CD14-positive monocyte (primary cell): ENCODE data around the gene DOK4. TPM values are rescaled to one million over a fixed set of nuclear protein-coding genes. Genes with fewer than 3 reads are reported as not detected.
"Not testable (repeated sequence)": the region's sequence is repeated elsewhere in the genome, so short reads cannot be mapped to it uniquely, and the experiment has no call there.

Experiments used
- DNase-seq, 3 donors: peaks; one replicate each; pipeline ENCODE4 v3.0.0-alpha.2; 2011 to 2022
- H2AFZ ChIP-seq: 2 replicates; pipeline ENCODE4 v1.6.0; 2012; ENCODE audit warnings: mild to moderate bottlenecking, low read depth, low read length, inconsistent platforms; ENCODE audit not compliant: insufficient read depth, poor library complexity, severe bottlenecking
- H3K27ac ChIP-seq, 2 donors: 1 replicate in 1 of 2; 2 replicates in 1 of 2; pipeline ENCODE4 v1.5.1; 2012 to 2013; ENCODE audit warnings: low read length in 2 of 2, control low read depth in 1 of 2, inconsistent platforms in 1 of 2, low read depth in 1 of 2, mild to moderate bottlenecking in 1 of 2
- H3K27me3 ChIP-seq, 2 donors: one replicate each; pipeline versions ENCODE4 v1.6.0 to v1.6.1; 2011 to 2013; ENCODE audit warnings: low read length in 2 of 2; ENCODE audit not compliant: control insufficient read depth in 2 of 2, insufficient read depth in 2 of 2
- H3K36me3 ChIP-seq, 2 donors: replicated peaks in 1 of 2; 1 replicate in 1 of 2; 2 replicates in 1 of 2; pipeline versions ENCODE4 v1.5.1 to v1.6.1; 2012 to 2013; ENCODE audit warnings: low read length in 2 of 2, control low read depth in 1 of 2, inconsistent platforms in 1 of 2, mild to moderate bottlenecking in 1 of 2; ENCODE audit not compliant: insufficient read depth in 2 of 2, control insufficient read depth in 1 of 2
- H3K4me1 ChIP-seq, 2 donors: 1 replicate in 1 of 2; 2 replicates in 1 of 2; pipeline versions ENCODE4 v1.5.1 to v1.6.1; 2012 to 2013; ENCODE audit warnings: low read length in 2 of 2, control low read depth in 1 of 2, inconsistent platforms in 1 of 2, mild to moderate bottlenecking in 1 of 2, moderate library complexity in 1 of 2; ENCODE audit not compliant: insufficient read depth in 2 of 2, control insufficient read depth in 1 of 2
- H3K4me2 ChIP-seq: replicated peaks from 2 replicates; pipeline ENCODE3; 2012; ENCODE audit warnings: low read length, moderate library complexity, mild to moderate bottlenecking; ENCODE audit not compliant: poor library complexity, severe bottlenecking; ENCODE audit errors: extremely low read depth
- H3K4me3 ChIP-seq, 3 experiments: fragments of 200-600 bp in 1 of 3; sonication (generic) in 1 of 3; replicated peaks in 1 of 3; 1 replicate in 2 of 3; 2 replicates in 1 of 3; pipeline ENCODE4 v1.5.1; 2011 to 2013; ENCODE audit warnings: low read length in 3 of 3, mild to moderate bottlenecking in 3 of 3, control low read depth in 2 of 3, low read depth in 2 of 3, inconsistent platforms in 1 of 3, moderate library complexity in 1 of 3
- H3K79me2 ChIP-seq: 2 replicates; pipeline ENCODE4 v1.6.0; 2012; ENCODE audit warnings: mild to moderate bottlenecking, control low read depth, inconsistent platforms, low read length, moderate library complexity; ENCODE audit not compliant: insufficient read depth
- H3K9ac ChIP-seq: 2 replicates; pipeline ENCODE4 v1.6.0; 2017; ENCODE audit warnings: low read length, mild to moderate bottlenecking; ENCODE audit not compliant: insufficient read depth, poor library complexity, severe bottlenecking
- H3K9me3 ChIP-seq, 2 donors: replicated peaks in 1 of 2; 1 replicate in 1 of 2; 2 replicates in 1 of 2; pipeline versions ENCODE4 v1.5.1 to v1.6.1; 2012 to 2013; ENCODE audit warnings: low read length in 2 of 2, control low read depth in 1 of 2; ENCODE audit not compliant: control insufficient read depth in 1 of 2, insufficient read depth in 1 of 2
- H4K20me1 ChIP-seq: 2 replicates; pipeline ENCODE4 v1.6.0; 2012; ENCODE audit warnings: mild to moderate bottlenecking, low read length, control low read depth, moderate library complexity; ENCODE audit not compliant: insufficient read depth
- H3K27ac Mint-ChIP-seq, 7 donors: one replicate each; pipeline ENCODE4 v1.8.0; 2020; ENCODE audit warnings: mild to moderate bottlenecking in 7 of 7, mixed read lengths in 7 of 7, moderate library complexity in 6 of 7, inconsistent platforms in 2 of 7
- H3K27me3 Mint-ChIP-seq, 3 donors: one replicate each; pipeline ENCODE4 v1.8.0; 2021 to 2022; ENCODE audit warnings: low read depth in 3 of 3, mild to moderate bottlenecking in 3 of 3, mixed read lengths in 3 of 3, moderate library complexity in 3 of 3, inconsistent platforms in 1 of 3
- H3K36me3 Mint-ChIP-seq, 2 donors: one replicate each; pipeline ENCODE4 v1.8.0; 2020; ENCODE audit warnings: mixed read lengths in 2 of 2, inconsistent platforms in 1 of 2, mild to moderate bottlenecking in 1 of 2
- H3K4me1 Mint-ChIP-seq: one replicate; pipeline ENCODE4 v1.8.0; 2020; ENCODE audit warnings: mild to moderate bottlenecking, mixed read lengths
- H3K4me3 Mint-ChIP-seq, 2 donors: one replicate each; pipeline ENCODE4 v1.8.0; 2020; ENCODE audit warnings: mild to moderate bottlenecking in 2 of 2, mixed read lengths in 2 of 2, moderate library complexity in 1 of 2
- H3K9me3 Mint-ChIP-seq, 7 donors: one replicate each; pipeline ENCODE4 v1.8.0; 2020 to 2022; ENCODE audit warnings: mixed read lengths in 7 of 7, mild to moderate bottlenecking in 6 of 7, moderate library complexity in 6 of 7, inconsistent platforms in 2 of 7
- WGBS: methylation state at CpG from one replicate; pipeline ENCODE4 v1.1.5; 2013; ENCODE audit warnings: missing lambda C conversion rate; ENCODE audit not compliant: insufficient coverage; 5-methylcytosine and 5-hydroxymethylcytosine counted together
- intact Hi-C, 2 donors: fragments of 100-400 bp; cut with micrococcal nuclease; formaldehyde crosslinking; loops; one replicate each; pipeline versions ENCODE4 v1.15.0 to v1.15.1; 2023
- polyA plus RNA-seq, 3 donors: library from polyadenylated mRNA; depleted of rRNA in 1 of 3; unstranded in 2 of 3; stranded (reverse) in 1 of 3; fragments of 300-500 nt in 2 of 3; fragments of >200 nt in 1 of 3; fragmentation: Illumina TruSeq in 2 of 3; gene quantifications; 1 replicate in 2 of 3; 2 replicates in 1 of 3; pipeline ENCODE4 v1.2.3, GENCODE V29; 2012 to 2021
- TF ChIP-seq, protein P1 (sequence below): fragments of 200-600 bp; IDR thresholded peaks from one replicate; pipeline ENCODE4 v1.8.0; 2022; ENCODE audit warnings: antibody characterized with exemption, mild to moderate bottlenecking

DOK4 gene
- polyA plus RNA-seq, 3 donors = 0.09 to 0.17 TPM; not detected in 1

- Histone ChIP-seq H3K79me2 (peaks cover 62% of the 10 kb centered on the region), H3K4me1 (peaks cover 16 to 22% of the 10 kb centered on the region in 2 donors), H4K20me1 (no peaks in the 10 kb centered on the region), H3K4me3 (no peak overlapping the region), H3K27me3 (no peaks in the 10 kb centered on the region), H3K36me3 (peaks cover 12 to 27% of the 10 kb centered on the region in 2 donors), H3K9me3 (peaks cover 12 to 21% of the 10 kb centered on the region in 2 donors), H2AFZ (no peak overlapping the region), H3K4me2 (no peak overlapping the region), H3K27ac (no peak overlapping the region), H3K9ac (no peak overlapping the region)
- no peak overlapping the region for H3K4me3 Mint-ChIP-seq
- WGBS = 87% methylated on average over 3 of the region's 3 CpGs
- TF ChIP-seq, protein P1, sequence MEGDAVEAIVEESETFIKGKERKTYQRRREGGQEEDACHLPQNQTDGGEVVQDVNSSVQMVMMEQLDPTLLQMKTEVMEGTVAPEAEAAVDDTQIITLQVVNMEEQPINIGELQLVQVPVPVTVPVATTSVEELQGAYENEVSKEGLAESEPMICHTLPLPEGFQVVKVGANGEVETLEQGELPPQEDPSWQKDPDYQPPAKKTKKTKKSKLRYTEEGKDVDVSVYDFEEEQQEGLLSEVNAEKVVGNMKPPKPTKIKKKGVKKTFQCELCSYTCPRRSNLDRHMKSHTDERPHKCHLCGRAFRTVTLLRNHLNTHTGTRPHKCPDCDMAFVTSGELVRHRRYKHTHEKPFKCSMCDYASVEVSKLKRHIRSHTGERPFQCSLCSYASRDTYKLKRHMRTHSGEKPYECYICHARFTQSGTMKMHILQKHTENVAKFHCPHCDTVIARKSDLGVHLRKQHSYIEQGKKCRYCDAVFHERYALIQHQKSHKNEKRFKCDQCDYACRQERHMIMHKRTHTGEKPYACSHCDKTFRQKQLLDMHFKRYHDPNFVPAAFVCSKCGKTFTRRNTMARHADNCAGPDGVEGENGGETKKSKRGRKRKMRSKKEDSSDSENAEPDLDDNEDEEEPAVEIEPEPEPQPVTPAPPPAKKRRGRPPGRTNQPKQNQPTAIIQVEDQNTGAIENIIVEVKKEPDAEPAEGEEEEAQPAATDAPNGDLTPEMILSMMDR = no peak
- peaks cover 19% of the 10 kb centered on the region for H3K4me1 Mint-ChIP-seq
- H3K27ac Mint-ChIP-seq = no peak overlapping the region
- peaks cover 11 to 17% (median 14%) of the 10 kb centered on the region in 7 donors for H3K9me3 Mint-ChIP-seq
- intact Hi-C loops = loop anchor here in 1 of 2 donors (10.0 kb wide), 1 partner anchor 260 kb away; the partner anchor contains the start of genes PSME3IP1 and RSPRY1
- H3K36me3 Mint-ChIP-seq = peaks cover 22 to 23% of the 10 kb centered on the region in 2 donors
- H3K27me3 Mint-ChIP-seq = peaks cover 0 to 2% (median 0%) of the 10 kb centered on the region in 3 donors
- DNase-seq = no peak
Observed at GRCh38 chr16:57444711-57445110, 41.6 kb downstream of the DOK4 start.

DNA sequence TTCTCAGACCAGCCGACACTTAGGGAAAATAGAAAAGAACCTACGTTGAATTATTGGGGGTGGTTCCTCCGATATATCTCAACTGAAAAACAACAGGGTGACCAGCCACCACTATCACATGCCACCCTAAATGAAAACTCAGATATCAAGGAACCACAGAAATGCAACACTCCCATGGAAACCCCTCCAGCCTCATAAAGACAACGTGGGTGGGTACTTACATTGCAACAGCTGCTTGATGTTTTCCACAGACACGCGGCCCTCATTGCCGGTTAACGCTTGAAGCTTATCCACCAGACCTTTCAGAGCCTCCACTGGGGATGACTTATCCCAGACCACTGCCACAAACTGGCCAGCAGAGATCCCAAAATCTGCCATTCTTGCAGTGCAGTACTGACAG, 45.7 kb downstream of the DOK4 start:
- Histone ChIP-seq H3K79me2 (peaks cover 31% of the 10 kb centered on the region), H3K9me3 (peaks cover 13 to 25% of the 10 kb centered on the region in 2 donors), H3K36me3 (peaks cover 39 to 68% of the 10 kb centered on the region in 2 donors)
- DNase-seq, H3K4me1 Mint-ChIP-seq, H3K4me3 ChIP-seq, H3K9ac ChIP-seq, H3K4me1 ChIP-seq, H3K4me2 ChIP-seq, H3K27ac Mint-ChIP-seq, H3K27ac ChIP-seq, H4K20me1 ChIP-seq, H3K27me3 Mint-ChIP-seq, H3K4me3 Mint-ChIP-seq, H2AFZ ChIP-seq, H3K27me3 ChIP-seq: not testable (repeated sequence)
- WGBS = 100% methylated on average over 1 of the region's 8 CpGs
- intact Hi-C loops = loop anchor here in 1 of 2 donors (10.0 kb wide), 1 partner anchor 256 kb away; the partner anchor contains the start of genes PSME3IP1 and RSPRY1
- peaks cover 12 to 18% (median 15%) of the 10 kb centered on the region in 7 donors for H3K9me3 Mint-ChIP-seq
- H3K36me3 Mint-ChIP-seq = peaks cover 52 to 60% of the 10 kb centered on the region in 2 donors

GRCh38 chr16:57439947-57440346, 46.3 kb downstream of the DOK4 start:
- H3K4me1 Mint-ChIP-seq, H3K27ac Mint-ChIP-seq, DNase-seq, H3K9ac ChIP-seq, H3K27me3 Mint-ChIP-seq, H3K4me2 ChIP-seq, H3K4me3 Mint-ChIP-seq, H2AFZ ChIP-seq, H3K27ac ChIP-seq, H3K4me1 ChIP-seq, H3K27me3 ChIP-seq, H4K20me1 ChIP-seq, H3K4me3 ChIP-seq: not testable (repeated sequence)
- peaks cover 57 to 65% of the 10 kb centered on the region in 2 donors for H3K36me3 Mint-ChIP-seq
- Histone ChIP-seq H3K79me2 (peaks cover 25% of the 10 kb centered on the region), H3K9me3 (peaks cover 13 to 25% of the 10 kb centered on the region in 2 donors), H3K36me3 (peaks cover 45 to 74% of the 10 kb centered on the region in 2 donors)
- intact Hi-C loops = loop anchor here in 1 of 2 donors (10.0 kb wide), 1 partner anchor 255 kb away; the partner anchor contains the start of genes PSME3IP1 and RSPRY1
- 100% methylated on average over 4 of the region's 8 CpGs for WGBS
- peaks cover 12 to 18% (median 15%) of the 10 kb centered on the region in 7 donors for H3K9me3 Mint-ChIP-seq
